GM12878 (cell line): ENCODE measurements around the gene DUSP14. TPM values are rescaled to one million over a fixed set of nuclear protein-coding genes. Genes with fewer than 3 reads are reported as not detected.
A peak's percentile ranks its signal among the peaks of the same experiment; 100 is the strongest.

Experiments used
- ATF7 ChIP-seq: fragments of 450-650 bp; IDR thresholded peaks from 2 replicates; pipeline ENCODE4 v1.6.1; 2016; ENCODE audit warnings: low read depth, mild to moderate bottlenecking
- BCL11A ChIP-seq: IDR thresholded peaks from 2 replicates; pipeline ENCODE4 v1.6.1; 2011; ENCODE audit warnings: low read depth, low read length
- EP300 ChIP-seq, 2 experiments: fragments of 150-350 bp in 1 of 2; IDR thresholded peaks; 2 replicates each; pipeline ENCODE4 v1.6.1; 2011 to 2012; ENCODE audit warnings: low read depth in 2 of 2, low read length in 2 of 2, borderline replicate concordance in 1 of 2, improper control_type of control experiment in 1 of 2, inconsistent platforms in 1 of 2; ENCODE audit not compliant: control insufficient read depth in 1 of 2
- HDGF ChIP-seq: fragments of 450-650 bp; IDR thresholded peaks from 2 replicates; pipeline ENCODE4 v1.6.1; 2016; ENCODE audit warnings: antibody characterized with exemption
- IKZF1 ChIP-seq: fragments of 450-650 bp; conservative IDR thresholded peaks from 2 replicates; pipeline ENCODE4 v1.6.1; 2017; ENCODE audit warnings: antibody characterized with exemption, mild to moderate bottlenecking
- IKZF2 ChIP-seq, 2 experiments: fragments of 450-650 bp; IDR thresholded peaks; 2 replicates each; pipeline ENCODE4 v1.6.1; 2017; ENCODE audit warnings: mild to moderate bottlenecking in 2 of 2, moderate library complexity in 2 of 2
- JUNB ChIP-seq: IDR thresholded peaks from 2 replicates; pipeline ENCODE4 v1.6.1; 2016; ENCODE audit warnings: antibody characterized with exemption, mild to moderate bottlenecking
- MEF2B ChIP-seq: fragments of 450-650 bp; IDR thresholded peaks from 2 replicates; pipeline ENCODE4 v1.6.1; 2018; ENCODE audit warnings: mild to moderate bottlenecking, moderate library complexity; ENCODE audit not compliant: partially characterized antibody, poor library complexity, severe bottlenecking
- MTA2 ChIP-seq: fragments of 450-650 bp; IDR thresholded peaks from 2 replicates; pipeline ENCODE4 v1.6.1; 2016; ENCODE audit warnings: low read depth, mild to moderate bottlenecking, moderate library complexity
- NFIC ChIP-seq: IDR thresholded peaks from 2 replicates; pipeline ENCODE4 v1.6.1; 2012; ENCODE audit warnings: low read depth, mild to moderate bottlenecking, inconsistent platforms, low read length, moderate library complexity
- SPI1 ChIP-seq: IDR thresholded peaks from 2 replicates; pipeline ENCODE4 v1.6.1; 2011; ENCODE audit warnings: low read depth, mild to moderate bottlenecking, low read length, moderate library complexity, borderline replicate concordance; ENCODE audit not compliant: insufficient read depth
- ZNF217 ChIP-seq: fragments of 450-650 bp; IDR thresholded peaks from 2 replicates; pipeline ENCODE4 v1.6.1; 2017; ENCODE audit warnings: antibody characterized with exemption, mild to moderate bottlenecking
- polyA plus RNA-seq, 11 experiments: library from polyadenylated mRNA; depleted of rRNA in 4 of 11; unstranded in 6 of 11; stranded (reverse) in 5 of 11; fragments of >200 nt; fragmentation: Nextera tagmentation in 4 of 11; fragmentation: Illumina TruSeq in 1 of 11; extraction: Ambion mirVana in 4 of 11; extraction: Trizol in 1 of 11; gene quantifications; 1 replicate in 1 of 11; 2 replicates in 10 of 11; pipeline versions ENCODE4 v1.2.1 to v1.2.3, GENCODE V29; 2011 to 2016; ENCODE audit warnings: inconsistent platforms in 2 of 11, missing spikeins in 2 of 11, low read depth in 1 of 11
- total RNA-seq, 4 experiments: library from RNA; depleted of rRNA in 3 of 4; stranded (reverse); fragments of >200 nt in 3 of 4; fragmentation: Illumina TruSeq in 1 of 4; extraction: Trizol in 1 of 4; gene quantifications; 2 replicates each; pipeline versions ENCODE4 v1.2.1 to v1.2.3, GENCODE V29; 2013 to 2021
- TF ChIP-seq, protein P1 (sequence below): fragments of 450-650 bp; IDR thresholded peaks from 2 replicates; pipeline ENCODE4 v1.6.1; 2016; ENCODE audit warnings: mild to moderate bottlenecking
- TF ChIP-seq, protein P2 (sequence below): fragments of 450-650 bp; IDR thresholded peaks from 2 replicates; pipeline ENCODE4 v1.6.1; 2017; ENCODE audit warnings: mild to moderate bottlenecking, moderate library complexity
- TF ChIP-seq, protein P3 (sequence below): fragments of 450-650 bp; IDR thresholded peaks from 2 replicates; pipeline ENCODE4 v1.6.1; 2016; ENCODE audit warnings: mild to moderate bottlenecking
- TF ChIP-seq, protein P4 (sequence below): fragments of 450-650 bp; IDR thresholded peaks from 2 replicates; pipeline ENCODE4 v1.6.1; 2017; ENCODE audit warnings: low read depth, mild to moderate bottlenecking, moderate library complexity

DUSP14 gene
- total and polyA plus RNA-seq, 10 of the 15 experiments (the other 5 are each of a cell fraction or from before 2014, with no cell fraction given), result 14.5 to 36.5 (median 24.4) TPM

DNA sequence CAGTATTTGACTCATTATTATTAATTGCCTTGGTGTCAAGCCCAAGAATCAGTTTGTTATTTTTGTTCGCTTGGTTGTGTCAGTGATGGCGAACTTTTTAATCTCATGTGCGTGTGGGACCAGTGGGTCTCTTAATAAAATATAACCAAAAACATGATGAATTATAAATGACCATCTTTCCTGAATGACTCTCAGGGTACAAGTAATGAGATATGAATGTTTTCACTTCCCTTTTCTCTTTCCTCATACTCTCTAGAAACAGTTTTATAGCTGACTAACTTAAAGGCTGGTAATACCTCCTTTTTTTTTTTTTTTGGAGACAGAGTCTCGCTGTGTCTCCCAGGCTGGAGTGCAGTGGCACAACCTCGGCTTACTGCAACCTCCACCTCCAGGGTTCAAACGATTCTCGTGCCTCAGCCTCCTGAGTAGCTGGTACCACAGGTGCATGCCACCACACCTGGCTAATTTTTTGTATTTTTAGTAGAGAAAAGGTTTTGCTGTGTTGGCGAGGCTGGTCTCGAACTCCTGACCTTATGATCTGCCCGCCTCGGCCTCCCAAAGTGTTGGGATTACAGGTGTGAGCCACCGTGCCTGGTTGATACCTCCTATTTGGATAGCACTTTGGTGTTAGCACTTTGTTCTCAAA is 48.2 kb upstream of the DUSP14 start (continued):
- TF ChIP-seq, protein P1, sequence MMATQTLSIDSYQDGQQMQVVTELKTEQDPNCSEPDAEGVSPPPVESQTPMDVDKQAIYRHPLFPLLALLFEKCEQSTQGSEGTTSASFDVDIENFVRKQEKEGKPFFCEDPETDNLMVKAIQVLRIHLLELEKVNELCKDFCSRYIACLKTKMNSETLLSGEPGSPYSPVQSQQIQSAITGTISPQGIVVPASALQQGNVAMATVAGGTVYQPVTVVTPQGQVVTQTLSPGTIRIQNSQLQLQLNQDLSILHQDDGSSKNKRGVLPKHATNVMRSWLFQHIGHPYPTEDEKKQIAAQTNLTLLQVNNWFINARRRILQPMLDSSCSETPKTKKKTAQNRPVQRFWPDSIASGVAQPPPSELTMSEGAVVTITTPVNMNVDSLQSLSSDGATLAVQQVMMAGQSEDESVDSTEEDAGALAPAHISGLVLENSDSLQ, result peak; percentile 18; the same call in 1 of the 2 replicates
- TF ChIP-seq EP300 (IDR thresholded peaks at IDR 0.05; ENCODE audit: borderline replicate concordance in 1 of 2, control insufficient read depth in 1 of 2, low read depth in 2 of 2, low read length in 2 of 2) (peak; percentile 61 to 71; a peak in 2 of 4 replicates), MTA2 (peak; percentile 96), ATF7 (peak; percentile 78; the same call in 1 of the 2 replicates), IKZF2 (IDR thresholded peaks at IDR 0.05) (peak; percentile 71 to 75; a peak in 3 of 4 replicates), MEF2B (peak; percentile 36), IKZF1 (peak; percentile 53), ZNF217 (peak; percentile 80), NFIC (peak; percentile 24; the same call in 1 of the 2 replicates), SPI1 (peak; percentile 95), BCL11A (peak; percentile 42; the same call in 1 of the 2 replicates), JUNB (peak; percentile 59), HDGF (peak; percentile 78; the same call in 1 of the 2 replicates)
- TF ChIP-seq, protein P2, sequence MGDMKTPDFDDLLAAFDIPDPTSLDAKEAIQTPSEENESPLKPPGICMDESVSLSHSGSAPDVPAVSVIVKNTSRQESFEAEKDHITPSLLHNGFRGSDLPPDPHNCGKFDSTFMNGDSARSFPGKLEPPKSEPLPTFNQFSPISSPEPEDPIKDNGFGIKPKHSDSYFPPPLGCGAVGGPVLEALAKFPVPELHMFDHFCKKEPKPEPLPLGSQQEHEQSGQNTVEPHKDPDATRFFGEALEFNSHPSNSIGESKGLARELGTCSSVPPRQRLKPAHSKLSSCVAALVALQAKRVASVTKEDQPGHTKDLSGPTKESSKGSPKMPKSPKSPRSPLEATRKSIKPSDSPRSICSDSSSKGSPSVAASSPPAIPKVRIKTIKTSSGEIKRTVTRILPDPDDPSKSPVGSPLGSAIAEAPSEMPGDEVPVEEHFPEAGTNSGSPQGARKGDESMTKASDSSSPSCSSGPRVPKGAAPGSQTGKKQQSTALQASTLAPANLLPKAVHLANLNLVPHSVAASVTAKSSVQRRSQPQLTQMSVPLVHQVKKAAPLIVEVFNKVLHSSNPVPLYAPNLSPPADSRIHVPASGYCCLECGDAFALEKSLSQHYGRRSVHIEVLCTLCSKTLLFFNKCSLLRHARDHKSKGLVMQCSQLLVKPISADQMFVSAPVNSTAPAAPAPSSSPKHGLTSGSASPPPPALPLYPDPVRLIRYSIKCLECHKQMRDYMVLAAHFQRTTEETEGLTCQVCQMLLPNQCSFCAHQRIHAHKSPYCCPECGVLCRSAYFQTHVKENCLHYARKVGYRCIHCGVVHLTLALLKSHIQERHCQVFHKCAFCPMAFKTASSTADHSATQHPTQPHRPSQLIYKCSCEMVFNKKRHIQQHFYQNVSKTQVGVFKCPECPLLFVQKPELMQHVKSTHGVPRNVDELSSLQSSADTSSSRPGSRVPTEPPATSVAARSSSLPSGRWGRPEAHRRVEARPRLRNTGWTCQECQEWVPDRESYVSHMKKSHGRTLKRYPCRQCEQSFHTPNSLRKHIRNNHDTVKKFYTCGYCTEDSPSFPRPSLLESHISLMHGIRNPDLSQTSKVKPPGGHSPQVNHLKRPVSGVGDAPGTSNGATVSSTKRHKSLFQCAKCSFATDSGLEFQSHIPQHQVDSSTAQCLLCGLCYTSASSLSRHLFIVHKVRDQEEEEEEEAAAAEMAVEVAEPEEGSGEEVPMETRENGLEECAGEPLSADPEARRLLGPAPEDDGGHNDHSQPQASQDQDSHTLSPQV, result peak; percentile 68; the same call in 1 of the 2 replicates
- TF ChIP-seq, protein P3, sequence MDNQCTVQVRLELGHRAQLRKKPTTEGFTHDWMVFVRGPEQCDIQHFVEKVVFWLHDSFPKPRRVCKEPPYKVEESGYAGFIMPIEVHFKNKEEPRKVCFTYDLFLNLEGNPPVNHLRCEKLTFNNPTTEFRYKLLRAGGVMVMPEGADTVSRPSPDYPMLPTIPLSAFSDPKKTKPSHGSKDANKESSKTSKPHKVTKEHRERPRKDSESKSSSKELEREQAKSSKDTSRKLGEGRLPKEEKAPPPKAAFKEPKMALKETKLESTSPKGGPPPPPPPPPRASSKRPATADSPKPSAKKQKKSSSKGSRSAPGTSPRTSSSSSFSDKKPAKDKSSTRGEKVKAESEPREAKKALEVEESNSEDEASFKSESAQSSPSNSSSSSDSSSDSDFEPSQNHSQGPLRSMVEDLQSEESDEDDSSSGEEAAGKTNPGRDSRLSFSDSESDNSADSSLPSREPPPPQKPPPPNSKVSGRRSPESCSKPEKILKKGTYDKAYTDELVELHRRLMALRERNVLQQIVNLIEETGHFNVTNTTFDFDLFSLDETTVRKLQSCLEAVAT, result 0 out of 2 replicates have a peak, but pooled peaks have one; percentile 39
- TF ChIP-seq, protein P4, sequence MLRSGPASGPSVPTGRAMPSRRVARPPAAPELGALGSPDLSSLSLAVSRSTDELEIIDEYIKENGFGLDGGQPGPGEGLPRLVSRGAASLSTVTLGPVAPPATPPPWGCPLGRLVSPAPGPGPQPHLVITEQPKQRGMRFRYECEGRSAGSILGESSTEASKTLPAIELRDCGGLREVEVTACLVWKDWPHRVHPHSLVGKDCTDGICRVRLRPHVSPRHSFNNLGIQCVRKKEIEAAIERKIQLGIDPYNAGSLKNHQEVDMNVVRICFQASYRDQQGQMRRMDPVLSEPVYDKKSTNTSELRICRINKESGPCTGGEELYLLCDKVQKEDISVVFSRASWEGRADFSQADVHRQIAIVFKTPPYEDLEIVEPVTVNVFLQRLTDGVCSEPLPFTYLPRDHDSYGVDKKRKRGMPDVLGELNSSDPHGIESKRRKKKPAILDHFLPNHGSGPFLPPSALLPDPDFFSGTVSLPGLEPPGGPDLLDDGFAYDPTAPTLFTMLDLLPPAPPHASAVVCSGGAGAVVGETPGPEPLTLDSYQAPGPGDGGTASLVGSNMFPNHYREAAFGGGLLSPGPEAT, result peak; percentile 36; the same call in 1 of the 2 replicates
